ENCODE results near the gene PRDX6.
"Not testable (repeated sequence)": the region's sequence is repeated elsewhere in the genome, so short reads cannot be mapped to it uniquely, and the experiment has no call there.

The PRDX6 gene

GRCh38 chr1:173467426-173467825, 9.7 kb upstream of the PRDX6 start:
- no peak for DNase-seq (ENCODE audit: low read depth)

GRCh38 chr1:173469656-173470055, 7.5 kb upstream of the PRDX6 start:
- DNase-seq (ENCODE audit: low read depth), result no peak

DNA sequence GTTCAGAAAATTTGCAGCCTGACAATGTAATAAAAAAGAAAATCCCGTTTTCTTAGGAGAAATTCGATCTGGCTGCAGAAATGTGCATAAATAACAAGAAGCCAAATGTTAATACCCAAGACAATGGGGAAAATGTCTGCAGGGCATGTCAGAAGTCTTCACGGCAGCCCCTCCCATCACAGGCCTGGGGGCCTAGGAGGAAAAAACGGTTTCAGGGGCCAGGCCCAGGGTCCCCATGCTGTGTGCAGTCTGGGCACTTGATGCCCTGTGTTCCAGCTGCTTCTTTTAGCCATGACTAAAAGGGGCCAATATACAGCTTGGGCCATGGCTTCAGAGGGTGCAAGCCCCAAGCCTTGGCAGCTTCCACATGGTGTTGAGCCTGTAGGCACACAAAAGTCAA, 6.5 kb upstream of the PRDX6 start:
- DNase-seq (ENCODE audit: low read depth), result no peak

DNA sequence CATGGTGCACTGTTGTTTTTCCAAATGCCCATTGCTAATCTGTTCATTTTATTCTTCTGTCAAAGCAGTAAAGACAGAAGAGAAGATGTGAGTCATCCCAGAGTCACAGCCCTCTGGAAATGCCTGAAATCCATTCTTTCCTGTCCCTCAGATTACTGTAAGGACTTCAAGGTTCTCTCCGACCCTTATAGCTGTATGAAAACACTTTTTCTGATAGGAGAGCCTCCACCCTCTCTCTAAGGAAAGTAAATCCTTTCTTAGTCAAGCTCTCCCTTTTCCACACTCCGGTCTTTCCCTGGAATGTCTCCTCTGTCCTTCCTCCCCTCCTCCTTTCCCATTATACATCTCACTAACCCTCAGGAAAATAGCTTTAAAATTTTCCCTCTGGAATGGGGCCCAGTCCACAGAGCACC, 3.5 kb upstream of the PRDX6 start:
- no peak for DNase-seq (ENCODE audit: low read depth)

- no peak for DNase-seq (ENCODE audit: low read depth)
Measured at GRCh38 chr1:173474097-173474779, 2.9 kb upstream of the PRDX6 start.

DNA sequence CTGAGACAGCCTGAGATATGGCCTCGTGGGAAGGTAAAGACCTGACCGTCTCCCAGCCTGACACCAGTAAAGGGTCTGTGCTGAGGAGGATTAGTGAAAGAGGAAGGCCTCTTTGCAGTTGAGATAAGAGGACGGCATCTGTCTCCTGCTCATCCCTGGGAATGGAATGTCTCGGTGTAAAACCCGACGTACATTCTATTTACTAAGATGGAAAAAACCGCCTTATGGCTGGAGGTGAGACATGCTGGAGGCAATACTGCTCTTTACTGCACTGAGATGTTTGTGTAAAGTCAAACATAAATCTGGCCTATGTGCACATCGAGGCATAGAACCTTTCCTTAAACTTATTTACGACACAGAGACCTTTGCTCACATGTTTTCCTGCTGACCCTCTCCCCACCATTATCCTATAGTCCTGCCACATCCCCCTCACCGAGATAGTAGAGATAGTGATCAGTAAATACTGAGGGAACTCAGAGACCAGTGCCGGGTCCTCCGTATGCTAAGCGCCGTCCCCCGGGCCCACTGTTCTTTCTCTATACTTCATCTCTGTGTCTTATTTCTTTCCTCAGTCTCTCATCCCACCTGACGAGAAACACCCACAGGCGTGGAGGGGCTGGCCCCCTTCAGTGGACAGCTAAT, 2.2 kb upstream of the PRDX6 start:
- DNase-seq (ENCODE audit: low read depth), result not testable (repeated sequence)

DNA sequence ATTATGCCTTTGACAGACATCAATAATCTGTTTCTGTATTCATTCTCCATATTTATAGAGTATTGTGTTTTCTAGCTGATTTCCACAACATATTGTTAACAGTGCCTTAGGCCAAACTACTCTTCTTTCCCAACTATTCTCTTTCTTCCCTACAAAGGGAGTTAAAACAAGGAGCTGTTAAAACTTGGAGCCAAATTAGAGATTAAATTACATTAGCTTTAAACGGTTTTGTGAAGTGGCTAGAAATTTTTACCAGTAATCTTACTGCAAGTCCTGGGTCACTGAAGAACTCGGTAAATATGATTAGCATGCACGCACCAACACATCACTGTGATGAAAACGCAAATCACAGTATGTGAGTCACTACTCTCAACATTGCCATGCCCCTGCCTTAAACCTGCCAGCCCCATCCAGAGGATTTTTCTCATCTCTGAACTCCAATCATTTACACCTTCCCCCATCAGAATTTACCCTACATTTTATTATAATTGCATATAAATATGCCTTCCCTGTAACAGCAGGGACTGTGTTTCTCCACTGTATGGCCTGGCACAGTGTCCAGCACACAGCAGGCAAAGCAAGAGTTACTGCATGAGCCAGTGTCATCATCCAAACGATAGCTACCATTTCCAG, 1.5 kb upstream of the PRDX6 start:
- DNase-seq (ENCODE audit: low read depth), result peak; percentile 9

- no peak for DNase-seq (ENCODE audit: low read depth)
Measured at GRCh38 chr1:173476197-173476664, 904 bp upstream of the PRDX6 start.

DNA sequence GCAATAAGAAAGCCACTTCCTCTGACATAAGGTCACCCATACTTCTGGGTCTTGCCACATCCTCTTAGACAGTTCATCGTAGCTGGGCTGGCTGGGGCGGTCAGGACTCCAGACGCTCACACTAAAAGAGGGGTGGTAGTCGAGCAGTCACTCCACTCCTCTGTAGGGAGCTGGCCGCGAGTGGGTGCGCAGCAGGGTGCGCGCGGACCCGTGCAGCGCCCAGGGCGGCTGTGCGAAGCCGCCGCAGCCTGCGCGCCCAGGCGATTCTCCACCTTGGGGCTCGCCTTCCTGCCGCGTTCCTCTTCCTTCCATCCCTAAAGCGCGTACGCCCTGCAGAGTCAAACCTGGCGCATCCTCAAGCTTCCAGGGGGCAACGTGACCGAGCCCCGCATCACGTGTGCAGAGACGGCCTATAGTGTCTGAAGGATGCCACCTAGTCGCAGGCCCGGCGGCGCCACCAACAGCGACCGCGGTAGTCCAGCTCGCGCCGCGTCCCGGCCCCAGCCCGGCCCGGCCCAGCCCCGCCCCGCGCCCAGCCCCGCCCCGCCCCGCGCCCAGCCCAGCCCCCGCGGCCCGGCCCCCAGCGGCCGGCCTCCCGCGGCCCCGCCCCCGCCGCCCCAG, 360 bp upstream of the PRDX6 start:
- peak; percentile 79 for DNase-seq (ENCODE audit: low read depth)

DNA sequence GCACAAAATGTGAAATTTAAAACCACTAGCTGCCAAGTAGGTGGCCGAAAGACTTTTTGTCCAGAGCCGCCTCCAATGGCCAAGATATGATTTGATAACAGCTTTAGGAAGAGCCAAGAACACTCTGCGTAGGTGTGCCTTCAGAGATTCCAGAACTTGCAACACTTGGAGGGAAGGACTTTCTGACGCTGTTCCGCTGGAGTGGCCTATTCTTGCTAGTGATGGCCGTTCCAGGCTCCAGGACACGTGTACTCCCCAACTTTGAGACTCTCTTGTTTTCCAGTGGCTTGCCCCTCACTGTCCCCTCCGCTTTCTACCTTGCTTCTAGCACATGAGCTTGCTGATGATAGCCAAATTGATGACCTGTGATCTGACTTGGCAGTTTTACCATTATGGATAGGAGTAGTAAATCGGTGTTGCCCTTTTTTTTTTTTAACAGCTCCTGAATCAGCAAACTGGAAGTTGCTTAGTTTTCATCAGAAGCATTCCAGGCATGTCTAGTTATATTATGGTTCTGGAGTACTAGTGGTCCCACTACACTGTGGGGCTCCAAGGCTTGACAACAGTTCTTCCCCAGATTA, 1.0 kb downstream of the PRDX6 start:
- DNase-seq (ENCODE audit: low read depth), result no peak

DNA sequence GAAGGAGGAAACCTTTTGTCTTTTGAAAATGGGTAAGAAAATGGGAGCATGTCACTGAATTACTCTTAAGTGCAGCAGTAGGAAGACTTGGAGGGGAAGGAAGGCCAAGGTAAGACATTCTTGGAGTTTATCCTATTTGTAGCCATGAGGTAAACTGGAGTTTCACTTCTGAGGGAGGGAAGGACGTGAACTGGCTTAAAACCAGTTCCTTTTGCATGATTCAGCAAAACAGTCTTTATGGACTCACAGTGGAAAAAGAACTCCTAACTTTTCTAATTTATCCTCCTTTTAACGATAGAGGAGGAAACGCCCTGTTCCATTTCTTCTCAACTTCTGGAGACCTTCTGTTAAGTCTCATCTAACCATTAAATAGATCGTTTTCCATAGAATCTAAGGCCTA, 2.5 kb downstream of the PRDX6 start:
- DNase-seq (ENCODE audit: low read depth), result no peak

DNA sequence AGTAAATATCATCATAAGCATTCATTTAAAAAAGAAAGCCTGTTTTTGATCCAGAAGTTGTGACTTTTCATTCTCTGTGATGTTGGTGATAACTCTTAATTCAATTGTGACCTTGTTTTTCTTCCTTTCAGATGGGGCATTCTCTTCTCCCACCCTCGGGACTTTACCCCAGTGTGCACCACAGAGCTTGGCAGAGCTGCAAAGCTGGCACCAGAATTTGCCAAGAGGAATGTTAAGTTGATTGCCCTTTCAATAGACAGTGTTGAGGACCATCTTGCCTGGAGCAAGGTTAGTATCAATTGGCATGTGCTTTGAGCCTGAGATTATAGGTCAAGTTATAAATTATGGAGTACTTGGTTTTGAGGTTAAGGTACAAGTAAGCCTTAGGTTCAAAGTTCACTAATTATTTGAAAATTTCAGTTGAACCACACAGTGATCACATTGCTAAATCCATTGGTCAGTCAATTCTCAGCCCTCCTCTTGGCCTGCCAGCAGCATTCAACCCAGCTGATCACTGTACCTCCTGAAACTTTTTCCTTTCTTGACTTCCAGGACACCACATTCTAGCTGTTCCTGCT, 4.1 kb downstream of the PRDX6 start:
- DNase-seq (ENCODE audit: low read depth), result no peak

- DNase-seq (ENCODE audit: low read depth), result no peak
Measured at GRCh38 chr1:173482683-173483082, 5.5 kb downstream of the PRDX6 start.

GRCh38 chr1:173484276-173484675, 7.1 kb downstream of the PRDX6 start:
- DNase-seq (ENCODE audit: low read depth), result no peak

- no peak for DNase-seq (ENCODE audit: low read depth)
Measured at GRCh38 chr1:173485401-173485800, 8.3 kb downstream of the PRDX6 start.

GRCh38 chr1:173488001-173488400, 10.9 kb downstream of the PRDX6 start:
- no peak for DNase-seq (ENCODE audit: low read depth)

DNA sequence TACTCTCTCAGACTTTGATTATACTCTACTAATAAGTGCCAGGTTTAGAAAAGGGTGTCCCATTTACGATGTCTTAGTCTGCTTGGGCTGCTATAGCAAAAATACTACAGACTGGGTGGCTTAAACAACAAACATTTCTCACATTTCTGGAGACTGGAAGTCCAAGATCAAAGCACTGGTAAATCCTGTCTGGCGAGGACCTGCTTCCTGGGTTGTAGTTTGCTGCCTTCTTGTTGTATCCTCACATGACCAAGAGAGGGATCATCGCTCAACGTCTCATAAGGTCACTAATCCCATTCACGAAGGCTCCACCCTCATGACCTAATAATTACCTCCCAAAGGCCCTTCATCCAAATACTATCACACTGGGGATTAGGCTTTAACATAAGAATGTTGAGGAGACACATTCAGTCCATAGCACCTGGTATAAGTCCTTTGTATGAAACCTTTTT, 12.0 kb downstream of the PRDX6 start:
- DNase-seq (ENCODE audit: low read depth), result no peak

- DNase-seq (ENCODE audit: low read depth), result no peak
Measured at GRCh38 chr1:173489929-173490328, 12.8 kb downstream of the PRDX6 start.

DNA sequence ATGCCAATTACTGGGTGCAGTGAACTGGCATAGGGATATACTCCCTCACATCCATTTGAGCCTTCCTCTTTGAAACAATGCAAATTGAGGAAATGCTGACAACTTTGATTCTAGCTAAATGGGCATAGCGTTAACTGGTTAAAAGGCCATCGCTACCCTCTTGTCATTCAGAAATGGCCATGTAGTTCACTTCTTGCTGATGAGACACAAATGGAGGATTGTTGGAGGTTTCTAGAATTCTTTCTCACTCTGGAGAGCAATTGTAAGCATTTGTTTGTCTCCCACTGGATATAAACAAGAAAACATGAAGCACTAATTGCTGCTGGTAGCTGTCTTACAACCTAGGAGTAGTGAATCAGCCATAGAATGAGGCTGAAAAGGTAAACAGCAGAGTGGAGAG, 14.4 kb downstream of the PRDX6 start:
- DNase-seq (ENCODE audit: low read depth), result no peak

DNA sequence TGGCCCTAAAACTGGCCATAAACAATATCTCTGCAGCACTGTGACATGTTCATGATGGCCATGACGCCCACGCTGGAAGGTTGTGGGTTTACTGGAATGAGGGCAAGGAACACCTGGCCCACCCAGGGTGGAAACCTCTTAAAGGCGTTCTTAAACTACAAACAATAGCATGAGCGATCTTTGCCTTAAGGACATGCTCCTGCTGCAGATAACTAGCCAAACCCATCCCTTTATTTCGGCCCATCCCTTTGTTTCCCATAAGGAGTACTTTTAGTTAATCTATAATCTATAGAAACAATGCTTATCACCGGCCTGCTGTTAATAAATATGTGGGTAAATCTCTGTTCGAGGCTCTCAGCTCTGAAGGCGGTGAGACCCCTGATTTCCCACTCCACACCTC, 16.0 kb downstream of the PRDX6 start:
- DNase-seq (ENCODE audit: low read depth), result not testable (repeated sequence)

- DNase-seq (ENCODE audit: low read depth), result no peak
Measured at GRCh38 chr1:173495609-173496267, 18.6 kb downstream of the PRDX6 start.
